NCI-H2196 (cell line): ENCODE results near the gene TTI1.
A peak's percentile ranks its signal among the peaks of the same experiment; 100 is the strongest.

Experiments
- DNase-seq: peaks from one replicate; lab custom pipeline; 2025; ENCODE audit not compliant: unreplicated experiment; lab: John Stamatoyannopoulos, UW

The TTI1 gene

DNA sequence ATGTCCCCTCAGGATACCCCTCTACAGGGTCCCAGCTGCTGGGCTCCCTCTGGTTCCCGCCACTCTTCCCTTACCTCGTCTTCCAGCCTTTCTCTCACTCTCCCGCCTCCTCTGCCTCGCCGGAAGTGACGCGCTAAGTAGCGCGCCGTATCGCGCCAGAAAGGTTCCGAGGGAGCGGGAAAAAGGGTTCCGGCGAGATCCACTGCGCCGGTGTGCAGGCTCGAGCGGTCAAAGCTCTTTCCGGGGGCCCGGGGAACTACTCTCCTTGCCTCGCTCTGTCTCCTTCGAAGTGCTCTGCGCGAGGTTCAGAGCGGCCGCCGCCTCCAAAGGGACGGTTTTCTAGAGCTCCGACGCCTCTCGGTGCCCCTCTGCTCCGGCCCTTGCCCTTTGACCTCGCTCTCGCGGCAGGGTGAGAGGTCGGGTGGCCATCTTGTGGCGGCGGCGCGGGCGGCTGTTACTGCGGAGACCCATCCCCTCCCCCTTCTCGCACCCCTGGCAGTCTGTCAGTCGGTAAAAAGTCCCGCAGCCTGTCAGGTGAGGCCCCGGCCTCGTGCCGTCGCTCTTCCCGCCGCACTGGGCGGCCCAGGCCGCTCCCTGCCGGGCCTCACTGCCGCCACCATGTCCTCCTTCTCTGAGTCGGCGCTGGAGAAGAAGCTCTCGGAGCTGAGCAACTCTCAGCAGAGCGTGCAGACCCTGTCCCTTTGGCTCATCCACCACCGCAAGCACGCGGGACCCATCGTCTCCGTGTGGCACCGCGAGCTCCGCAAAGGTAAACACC is at the start of gene TTI1, which contains the start of gene RPRD1B:
TTI1 (minus strand) TSS at position 127 of the 778 bp plus-strand sequence. CDS start 19,640 bp downstream, outside the sequence.
RPRD1B (plus strand) TSS at position 417 of the 778 bp plus-strand sequence; CDS start at position 619, 202 bp downstream.
- DNase-seq: peak; percentile 95

DNA sequence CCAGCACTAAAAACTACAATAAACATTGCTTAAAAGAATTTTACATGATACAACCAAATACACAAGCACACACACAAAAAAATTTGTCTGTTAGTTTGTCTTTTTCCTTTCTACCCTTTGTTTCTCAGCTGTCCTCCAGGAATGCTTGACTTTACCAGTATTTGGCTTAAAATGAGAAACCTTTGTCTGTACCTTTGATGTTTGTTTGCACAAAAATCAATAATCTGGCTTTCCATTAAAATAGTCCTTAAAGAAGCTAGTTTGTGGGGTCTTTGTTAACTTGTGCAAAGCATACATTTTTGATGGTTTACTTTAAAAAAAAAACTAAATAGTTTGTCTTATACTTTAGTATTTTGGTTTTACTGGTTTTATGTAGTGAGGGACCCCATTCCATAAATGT is 49.6 kb upstream of the TTI1 start:
- no peak for DNase-seq

DNA sequence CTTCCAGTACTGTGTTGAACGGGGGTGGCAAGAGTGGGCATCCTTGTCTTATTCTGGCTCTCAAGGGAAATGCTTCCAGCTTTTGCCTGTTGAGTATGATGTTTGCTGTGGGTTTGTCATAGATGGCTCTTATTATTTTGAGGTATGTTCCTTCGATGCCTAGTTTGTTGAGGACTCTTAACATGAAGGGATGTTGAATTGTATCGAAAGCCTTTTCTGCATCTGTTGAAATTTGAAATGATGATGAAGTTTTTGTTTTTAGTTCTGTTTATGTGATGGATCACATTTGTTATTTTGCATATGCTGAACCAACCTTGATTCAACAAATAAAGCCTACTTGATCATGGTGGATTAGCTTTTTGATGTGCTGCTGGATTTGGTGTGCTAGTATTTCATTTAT is 48.3 kb upstream of the TTI1 start:
- DNase-seq: no peak

DNA sequence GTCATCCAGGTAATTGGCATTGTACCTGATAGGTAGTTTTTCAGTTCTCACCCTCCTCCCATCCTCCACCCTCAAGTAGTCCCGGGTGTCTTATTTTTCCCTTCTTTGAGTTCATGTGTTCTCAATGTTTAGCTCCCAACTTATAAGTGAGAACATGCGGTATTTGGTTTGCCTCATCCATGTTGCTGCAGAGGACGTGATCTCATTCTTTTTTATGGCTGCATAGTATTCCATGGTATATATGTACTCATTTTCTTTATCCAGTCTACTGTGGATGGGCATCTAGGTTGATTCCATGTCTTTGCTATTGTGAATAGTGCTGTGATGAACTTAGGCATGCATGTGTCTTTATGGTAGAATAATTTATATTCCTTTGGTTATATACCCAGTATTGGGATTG is 46.1 kb upstream of the TTI1 start:
- no peak for DNase-seq

DNA sequence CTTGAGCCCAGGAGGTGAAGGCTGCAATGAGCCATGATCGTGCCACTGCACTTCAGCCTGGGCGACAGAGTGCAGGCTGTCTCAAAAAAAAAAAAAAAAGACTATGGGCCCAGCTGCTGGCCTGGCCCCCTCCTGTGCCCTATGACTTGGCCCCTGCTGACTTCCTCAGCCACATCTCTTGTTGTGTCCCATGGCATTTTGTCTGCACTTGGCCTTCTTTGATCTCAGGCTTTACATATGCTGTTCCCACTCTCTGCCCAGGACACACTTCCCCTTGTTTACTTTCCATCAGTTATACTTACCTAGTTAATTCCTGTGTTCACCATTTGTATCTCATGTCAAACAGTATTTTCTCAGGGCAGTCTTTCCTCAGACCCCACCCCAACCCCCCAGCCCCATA is 44.8 kb upstream of the TTI1 start:
- DNase-seq: no peak

DNA sequence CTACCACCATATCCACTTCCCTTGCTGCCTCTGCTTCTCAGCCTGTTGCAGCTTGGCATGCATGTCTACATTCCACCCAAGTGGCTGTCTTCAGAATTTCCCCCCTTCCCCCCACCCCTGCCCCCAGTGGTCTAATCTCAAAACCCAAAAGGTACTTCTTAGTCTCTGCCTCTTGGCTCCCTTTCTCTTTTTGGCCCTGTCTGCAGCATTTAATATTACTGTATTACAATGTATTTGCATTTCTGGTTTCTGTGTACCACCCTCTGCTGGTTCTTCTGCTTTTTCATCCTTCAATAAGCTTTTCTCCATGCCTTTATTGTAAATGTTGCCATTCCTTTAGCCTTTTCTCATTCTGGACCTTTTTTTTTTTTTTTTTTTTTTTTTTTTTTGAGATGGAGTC is 43.3 kb upstream of the TTI1 start:
- DNase-seq: no peak

DNA sequence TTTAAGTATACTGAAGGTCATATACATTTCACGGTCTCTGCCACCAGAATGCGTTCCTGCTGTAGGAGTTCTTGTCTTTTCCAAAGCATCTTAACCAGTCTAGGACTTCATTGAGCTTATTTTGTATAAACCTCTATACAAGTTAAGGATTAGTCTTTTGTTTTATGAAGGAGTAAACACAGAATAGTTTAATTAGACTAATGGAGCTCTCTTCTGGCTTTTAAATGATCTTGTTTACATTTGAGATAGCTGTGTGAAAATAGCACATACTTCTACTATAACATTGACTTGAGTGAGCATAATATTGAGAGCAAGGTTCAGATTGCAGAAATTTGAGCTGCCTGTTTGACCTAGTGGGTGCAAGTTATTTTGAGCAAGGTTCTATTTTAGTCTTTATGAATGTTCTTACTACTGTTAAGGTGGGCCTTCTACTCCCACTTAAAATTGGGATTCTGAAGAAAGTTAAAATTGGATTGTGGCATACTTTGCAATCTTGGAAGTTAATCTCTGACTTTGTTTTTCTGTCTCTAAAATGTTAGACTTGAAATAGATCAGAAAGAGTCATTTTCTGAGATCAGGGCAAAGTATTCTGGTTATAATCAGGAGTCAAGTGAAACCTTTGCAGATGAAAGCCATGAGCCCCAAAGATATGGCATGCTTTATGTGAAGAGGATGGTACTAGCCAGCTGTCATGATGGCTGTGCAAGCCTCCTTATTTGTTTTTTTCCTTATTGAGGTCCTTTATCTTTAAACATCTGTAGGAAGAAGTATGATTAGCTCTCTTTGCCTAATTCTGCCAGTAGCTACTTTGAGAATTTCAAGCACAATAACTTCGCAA is 42.1 kb upstream of the TTI1 start:
- DNase-seq: no peak

DNA sequence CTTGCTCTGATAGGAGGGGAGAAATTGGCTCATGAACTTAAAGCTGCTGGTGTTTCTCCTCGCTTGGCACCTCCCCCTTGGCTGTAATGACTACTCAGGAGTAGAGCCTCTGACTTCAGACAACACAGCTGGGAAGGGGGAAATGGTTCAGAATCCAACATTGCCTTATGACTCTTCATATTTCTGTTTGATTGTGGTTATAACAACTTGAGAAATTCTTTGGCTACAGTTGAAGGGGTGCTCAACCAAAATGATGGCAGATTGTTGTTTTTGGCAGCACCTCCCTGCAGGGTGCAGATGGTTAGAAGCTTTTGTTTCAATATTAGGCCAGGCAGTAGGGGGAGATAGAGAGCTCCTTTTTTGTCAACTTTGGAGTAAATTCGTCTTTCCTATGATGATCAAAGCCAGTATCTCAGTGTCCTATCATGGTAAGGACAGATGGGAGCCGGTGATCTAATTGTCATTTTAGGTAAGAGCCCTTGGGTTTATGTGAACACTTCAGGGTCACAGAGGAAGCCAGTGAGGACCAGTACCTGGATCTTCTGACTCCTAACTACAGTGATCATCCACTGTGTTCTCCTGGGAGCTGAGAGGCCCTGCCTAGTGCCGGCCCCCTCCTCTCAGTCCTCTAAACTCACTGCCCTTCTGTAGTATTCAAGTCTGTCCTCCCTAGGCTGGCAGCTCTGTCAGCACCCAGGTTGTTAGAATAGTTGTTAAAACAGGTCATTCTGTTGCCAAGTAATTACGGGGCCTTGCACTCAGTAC is 40.2 kb upstream of the TTI1 start:
- DNase-seq: peak; percentile 81

DNA sequence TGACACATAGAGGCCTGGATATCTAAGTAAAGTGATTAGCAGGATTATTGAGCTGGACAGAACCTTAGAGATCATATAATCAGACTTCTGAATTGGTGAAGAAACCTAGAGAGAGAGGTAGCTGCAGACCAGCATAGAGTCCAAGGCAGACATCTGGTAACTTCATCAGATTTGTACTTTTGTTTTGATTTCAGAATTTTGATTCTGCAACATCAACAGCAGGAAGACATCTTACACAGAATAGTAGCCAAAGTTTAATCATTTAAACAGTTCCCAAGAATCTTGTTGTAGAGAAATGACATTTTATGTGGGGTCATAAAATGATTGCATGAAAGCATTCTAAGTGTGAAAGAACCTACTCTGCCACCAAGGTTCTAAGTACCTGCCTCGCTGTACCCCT is 39.6 kb upstream of the TTI1 start:
- no peak for DNase-seq

DNA sequence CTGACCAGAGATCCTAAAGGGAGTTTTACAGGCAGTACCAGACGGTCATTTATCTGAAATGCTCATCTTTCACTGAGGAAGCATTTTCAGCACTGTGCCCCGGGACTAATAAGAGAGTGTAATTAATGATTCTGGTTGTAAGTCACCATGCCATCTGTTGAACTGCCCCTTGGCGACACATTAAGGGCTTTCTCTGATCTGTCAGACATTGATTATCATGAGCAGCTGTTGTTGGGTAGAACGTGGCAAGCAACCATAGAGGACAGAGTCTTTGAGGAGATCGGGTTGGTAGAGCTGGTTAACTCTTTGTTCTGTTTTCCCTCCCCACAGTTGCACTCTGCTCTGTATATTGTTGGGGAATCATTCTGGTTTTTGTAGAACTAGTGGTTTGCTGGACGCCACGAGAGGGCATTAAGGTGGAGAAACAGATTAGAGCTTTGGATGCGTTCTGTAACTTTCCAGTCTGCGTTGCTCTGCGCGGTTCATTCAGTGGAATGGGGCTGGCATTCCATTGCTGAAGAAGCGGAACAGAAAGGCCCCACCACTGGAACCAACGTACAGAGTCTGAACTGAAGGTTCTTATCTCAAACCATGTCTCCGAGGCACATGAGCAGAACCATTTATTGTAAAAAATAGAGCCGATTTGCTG is 34.6 kb upstream of the TTI1 start:
- no peak for DNase-seq

DNA sequence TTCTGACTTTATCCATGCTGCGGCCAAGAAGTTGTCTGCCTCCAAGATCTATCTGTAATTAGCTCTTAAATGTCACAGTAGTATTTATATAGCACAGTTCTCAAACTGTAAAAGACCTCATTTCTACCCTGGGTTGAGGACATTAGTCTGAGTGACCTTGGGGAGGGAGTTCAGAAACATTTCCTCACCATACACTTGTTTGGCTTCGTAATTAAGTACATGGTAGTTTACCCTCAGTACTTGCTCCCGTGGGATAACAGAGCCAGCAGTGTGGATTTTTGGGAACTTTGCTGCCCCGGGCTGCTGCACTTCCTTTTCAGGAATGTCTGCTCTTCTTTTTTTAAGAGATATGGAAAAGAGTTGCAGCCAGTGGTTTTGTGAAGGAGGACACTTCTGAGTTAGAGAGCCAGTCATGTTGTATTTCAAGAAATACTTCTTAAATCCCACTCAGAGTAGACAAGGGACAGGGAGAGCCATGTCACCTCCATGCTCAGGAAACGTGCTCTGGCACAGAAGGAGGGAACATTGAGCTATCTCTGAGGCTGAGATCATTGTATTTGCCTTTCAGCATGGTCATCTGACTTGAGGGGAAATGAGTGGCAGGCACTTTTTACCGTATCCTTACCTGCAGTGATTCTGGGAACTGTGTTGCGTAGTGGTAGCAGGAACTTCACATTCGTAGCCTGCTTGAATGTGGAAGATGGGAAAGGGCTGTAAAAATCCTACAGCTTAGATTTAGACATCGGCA is 33.9 kb upstream of the TTI1 start:
- no peak for DNase-seq

DNA sequence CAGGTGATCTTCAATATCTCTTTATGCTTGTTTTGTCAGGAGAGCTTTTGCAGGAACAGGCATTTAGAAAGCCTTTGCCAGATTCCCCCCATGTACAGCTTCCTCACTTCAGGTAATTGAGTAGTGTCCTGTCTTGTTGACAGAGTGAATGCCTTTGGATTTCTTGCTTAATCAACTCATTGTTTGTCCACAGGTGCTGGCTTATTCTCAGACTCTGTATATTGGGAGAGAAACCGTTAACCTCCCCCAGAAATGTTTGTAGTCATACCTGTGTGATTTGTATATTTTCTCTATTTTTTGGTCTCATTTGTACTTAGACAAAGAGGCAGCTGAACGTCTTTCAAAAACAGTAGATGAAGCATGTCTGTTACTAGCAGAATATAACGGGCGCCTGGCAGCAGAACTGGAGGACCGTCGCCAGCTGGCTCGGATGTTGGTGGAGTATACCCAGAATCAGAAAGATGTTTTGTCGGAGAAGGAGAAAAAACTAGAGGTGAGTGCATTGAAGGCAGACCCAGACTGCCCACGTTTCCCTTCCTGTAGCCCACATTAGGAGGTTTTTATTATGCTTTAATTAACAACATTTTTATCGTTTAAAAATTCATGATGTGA is 32.6 kb upstream of the TTI1 start:
- DNase-seq: no peak

DNA sequence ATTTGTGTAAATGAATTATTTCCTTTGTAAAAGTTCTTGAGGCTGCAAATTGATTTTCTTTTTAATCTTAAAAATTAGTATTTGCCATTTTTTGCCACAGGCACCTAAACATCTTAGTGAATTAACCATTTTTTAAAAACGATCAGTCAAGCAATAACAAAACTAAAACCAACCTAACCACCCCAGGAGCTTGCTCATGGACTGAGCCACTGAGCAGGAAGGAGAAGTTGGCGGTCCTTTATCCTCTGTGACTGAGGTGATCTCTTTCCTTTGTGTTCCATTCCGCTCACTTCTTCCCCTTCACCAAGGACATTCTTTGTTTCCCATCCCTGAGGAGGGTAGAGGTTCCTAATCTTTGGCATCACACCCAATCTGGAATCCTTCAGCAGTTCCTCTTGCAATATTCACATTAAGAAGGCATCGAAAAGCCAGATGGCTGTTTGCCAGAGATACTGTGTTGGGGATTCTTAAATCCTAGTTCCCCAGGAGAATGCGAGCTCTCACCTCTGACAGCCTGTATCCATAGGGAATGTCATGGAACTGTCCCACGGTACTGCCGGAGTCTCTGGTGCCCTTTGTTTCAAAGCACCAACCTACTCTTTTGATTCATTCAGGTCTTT is 30.8 kb upstream of the TTI1 start:
- DNase-seq: no peak

DNA sequence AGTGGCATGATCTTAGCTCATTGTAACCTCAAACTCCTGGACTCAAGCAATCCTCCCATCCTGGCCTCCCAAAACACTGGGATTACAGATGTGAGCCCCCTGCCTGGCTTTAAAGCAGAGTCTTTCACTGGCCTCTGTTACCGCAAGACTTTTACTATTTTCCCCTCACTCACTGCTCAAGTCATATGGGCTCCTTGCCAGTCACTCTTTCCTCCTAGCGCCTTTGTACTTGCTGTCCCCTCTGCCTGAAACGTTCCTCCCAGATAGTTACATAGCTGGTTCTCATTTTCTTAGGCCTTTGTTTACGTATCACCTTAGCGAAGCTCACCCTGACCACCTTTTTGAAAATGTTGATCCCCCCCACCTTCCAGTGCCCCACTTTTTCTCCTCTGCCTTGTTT is 29.6 kb upstream of the TTI1 start:
- DNase-seq: no peak

DNA sequence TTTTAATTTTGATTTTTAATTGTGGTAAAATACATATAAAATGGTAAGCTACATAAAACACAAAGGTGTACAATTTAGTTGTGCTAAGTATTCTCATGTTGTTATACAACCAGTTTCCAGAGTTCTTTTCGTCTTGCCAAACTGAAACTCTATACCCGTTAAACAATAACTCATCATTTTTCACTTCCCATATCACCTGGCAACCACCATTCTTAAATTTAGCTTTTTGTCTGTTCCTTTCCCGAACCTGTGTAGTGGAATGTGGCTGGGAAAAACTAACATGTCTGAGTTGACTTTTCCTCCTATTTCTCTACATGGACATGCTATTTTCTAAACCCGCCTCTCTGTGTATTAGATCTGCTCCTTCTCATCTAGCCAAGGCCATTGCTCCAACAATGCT is 27.9 kb upstream of the TTI1 start:
- no peak for DNase-seq

DNA sequence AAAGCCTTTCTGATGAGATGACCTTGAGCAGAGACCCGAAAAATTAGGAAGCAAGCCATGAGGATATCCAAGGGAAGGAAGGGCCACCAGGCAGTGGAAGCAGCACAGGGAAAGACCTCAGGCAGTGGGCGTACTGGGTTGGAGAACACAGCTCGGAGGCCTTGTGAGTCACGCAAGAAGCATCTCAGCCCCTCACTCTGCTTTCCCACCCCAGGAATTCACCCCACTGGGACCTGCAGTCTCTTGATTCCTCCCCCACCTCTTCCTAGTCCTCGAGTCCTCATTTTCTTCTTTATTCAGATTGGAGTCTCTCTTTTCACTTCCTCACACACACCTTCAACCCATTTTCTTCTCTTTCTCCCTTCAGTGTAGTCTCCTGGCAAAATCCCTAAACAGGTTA is 27.3 kb upstream of the TTI1 start:
- DNase-seq: no peak

DNA sequence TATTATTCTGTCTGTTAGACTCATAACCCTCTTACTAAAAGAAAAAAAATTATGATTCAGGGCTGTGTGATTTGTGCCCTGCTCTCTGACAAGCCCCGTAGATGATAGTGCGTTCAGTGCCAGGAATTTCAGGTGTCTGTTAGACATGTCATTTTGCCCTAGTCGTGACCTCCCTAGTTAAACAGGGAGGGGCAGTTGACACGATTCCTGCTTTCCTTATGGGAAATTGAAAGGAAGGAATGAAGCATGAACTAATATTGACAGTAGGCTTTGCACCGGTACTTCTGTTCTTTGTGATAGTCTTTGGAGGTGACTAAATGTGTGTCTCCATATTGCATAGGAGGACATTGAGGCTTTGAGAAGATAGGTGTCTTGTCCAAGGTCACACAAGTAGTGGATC is 26.6 kb upstream of the TTI1 start:
- no peak for DNase-seq

DNA sequence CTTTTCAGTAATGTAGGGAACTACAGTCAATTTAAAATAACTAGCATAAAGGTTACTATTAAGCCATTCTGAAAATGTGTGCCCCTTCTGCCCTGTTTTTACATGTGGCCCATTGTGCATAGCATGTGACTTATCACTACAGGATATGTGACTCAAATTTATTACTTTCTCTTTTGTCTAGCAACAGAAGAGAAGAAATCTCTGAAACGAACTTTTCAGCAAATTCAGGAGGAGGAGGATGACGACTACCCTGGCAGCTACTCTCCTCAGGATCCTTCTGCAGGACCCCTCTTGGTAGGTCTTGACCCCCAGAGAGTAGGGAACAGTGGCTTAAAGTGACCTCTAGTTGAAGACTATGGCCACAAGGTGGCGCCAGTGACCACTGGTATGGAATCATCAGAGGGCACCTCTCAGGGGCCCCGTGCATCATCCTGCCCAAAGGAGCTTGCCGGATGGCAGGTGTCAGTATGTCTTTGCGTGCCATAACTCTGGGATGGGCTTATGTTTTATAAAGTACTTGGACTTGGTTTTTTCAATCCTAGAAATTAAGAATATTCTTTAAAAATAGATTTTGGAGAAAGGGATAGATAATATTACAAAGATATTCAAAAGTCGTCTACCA is 24.2 kb upstream of the TTI1 start:
- peak; percentile 93 for DNase-seq

DNA sequence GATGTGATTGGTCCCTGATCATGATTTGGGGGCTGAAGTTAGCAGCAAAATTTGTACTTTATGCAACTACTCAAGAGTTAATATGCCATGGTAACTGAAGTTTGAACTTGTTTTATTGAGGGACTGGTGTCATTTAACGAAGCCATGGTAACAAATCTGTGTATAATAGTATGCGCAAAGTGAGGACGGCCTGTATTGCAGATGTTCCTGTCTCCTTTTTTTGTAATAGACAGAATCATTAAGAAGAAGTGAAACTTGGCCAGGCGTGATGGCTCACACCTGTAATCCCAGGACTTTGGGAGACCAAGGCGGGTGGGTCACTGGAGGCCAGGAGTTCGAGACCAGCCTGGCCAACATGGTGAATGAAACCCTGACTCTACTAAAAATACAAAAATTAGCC is 22.6 kb upstream of the TTI1 start:
- no peak for DNase-seq
